B cell (primary cell): ENCODE data around the gene HES1. TPM values are rescaled to one million over a fixed set of nuclear protein-coding genes. Genes with fewer than 3 reads are reported as not detected.

Source experiments
- ATAC-seq: fragments of 200-7000 bp; cut with Tn5 transposase; one replicate; pipeline ENCODE4 v1.10.0; 2021; ENCODE audit warnings: low read depth, mild to moderate bottlenecking, moderate number of reproducible peaks, moderate library complexity
- CTCF ChIA-PET: fragments of 350-600 bp; sonication (Branson Sonifier 250); formaldehyde crosslinking; loops from one replicate; lab custom pipeline; 2021; ENCODE audit warnings: antibody characterized with exemption, inconsistent platforms; lab: Charles Lee
- POLR2A ChIA-PET: fragments of 350-600 bp; sonication (Branson Sonifier 250); formaldehyde crosslinking; loops from one replicate; lab custom pipeline; 2021; ENCODE audit warnings: antibody characterized with exemption; lab: Charles Lee
- DNase-seq: peaks from one replicate; pipeline ENCODE4 v3.0.0; 2013
- H2AFZ ChIP-seq: 2 replicates; pipeline ENCODE4 v1.6.1; 2012; ENCODE audit warnings: mild to moderate bottlenecking, low read depth, low read length; ENCODE audit not compliant: insufficient read depth, poor library complexity, severe bottlenecking
- H3K27ac ChIP-seq, 2 donors: 1 replicate in 1 of 2; 2 replicates in 1 of 2; pipeline ENCODE4 v1.5.1; 2012 to 2013; ENCODE audit warnings: low read length in 2 of 2, mild to moderate bottlenecking in 2 of 2, moderate library complexity in 1 of 2
- H3K27me3 ChIP-seq, 4 experiments: fragments of 200-600 bp in 1 of 4; sonication (generic) in 1 of 4; replicated peaks in 1 of 4; 1 replicate in 2 of 4; 2 replicates in 2 of 4; pipeline versions ENCODE4 v1.6.1 to v1.7.0; 2013 to 2016; ENCODE audit warnings: low read length in 3 of 4, mild to moderate bottlenecking in 2 of 4, mixed read lengths in 1 of 4, moderate library complexity in 1 of 4; ENCODE audit not compliant: insufficient read depth in 4 of 4, control insufficient read depth in 3 of 4; ENCODE audit errors: control extremely low read depth in 1 of 4
- H3K36me3 ChIP-seq, 2 experiments: replicated peaks in 1 of 2; 1 replicate in 1 of 2; 2 replicates in 1 of 2; pipeline versions ENCODE4 v1.6.1 to v1.7.1; 2013; ENCODE audit warnings: low read length in 1 of 2; ENCODE audit not compliant: insufficient read depth in 2 of 2, control insufficient read depth in 1 of 2; ENCODE audit errors: control extremely low read depth in 1 of 2, extremely low read depth in 1 of 2
- H3K4me1 ChIP-seq, 2 donors: fragments of 200-600 bp in 1 of 2; sonication (generic) in 1 of 2; 1 replicate in 1 of 2; 2 replicates in 1 of 2; pipeline versions ENCODE4 v1.5.1 to v1.6.1; 2013 to 2017; ENCODE audit warnings: low read length in 2 of 2; ENCODE audit not compliant: control insufficient read depth in 2 of 2, insufficient read depth in 2 of 2
- H3K4me2 ChIP-seq: replicated peaks from 2 replicates; pipeline ENCODE3; 2012; ENCODE audit warnings: mild to moderate bottlenecking, low read depth, low read length; ENCODE audit not compliant: poor library complexity, severe bottlenecking
- H3K4me3 ChIP-seq, 5 experiments: fragments of 200-600 bp in 1 of 5; sonication (generic) in 1 of 5; 1 replicate in 3 of 5; 2 replicates in 2 of 5; pipeline versions ENCODE4 v1.5.1 to v1.7.0; 2011 to 2016; ENCODE audit warnings: low read length in 4 of 5, mild to moderate bottlenecking in 4 of 5, low read depth in 2 of 5, control low read depth in 1 of 5, moderate library complexity in 1 of 5; ENCODE audit not compliant: insufficient read depth in 1 of 5; ENCODE audit errors: control extremely low read depth in 1 of 5, extremely low read depth in 1 of 5
- H3K79me2 ChIP-seq: fragments of 200-600 bp; sonication (generic); one replicate; pipeline ENCODE4 v1.6.0; 2016; ENCODE audit warnings: low read length; ENCODE audit not compliant: control insufficient read depth, insufficient read depth
- H3K9ac ChIP-seq: fragments of 200-600 bp; sonication (generic); 2 replicates; pipeline ENCODE4 v1.6.1; 2017; ENCODE audit warnings: mild to moderate bottlenecking, low read length, moderate library complexity
- H3K9me3 ChIP-seq, 3 donors: one replicate each; pipeline versions ENCODE4 v1.6.1 to v1.7.1; 2013; ENCODE audit warnings: low read length in 2 of 3; ENCODE audit not compliant: control insufficient read depth in 2 of 3, insufficient read depth in 1 of 3; ENCODE audit errors: control extremely low read depth in 1 of 3
- H4K20me1 ChIP-seq: 2 replicates; pipeline ENCODE4 v1.6.0; 2012; ENCODE audit warnings: mild to moderate bottlenecking, low read length; ENCODE audit not compliant: insufficient read depth, control insufficient read depth, poor library complexity, severe bottlenecking
- H3K27ac Mint-ChIP-seq: one replicate; pipeline ENCODE4 v1.8.0; 2021; ENCODE audit warnings: mixed read lengths
- H3K27me3 Mint-ChIP-seq: one replicate; pipeline ENCODE4 v1.8.0; 2021; ENCODE audit warnings: mixed read lengths
- H3K4me1 Mint-ChIP-seq: one replicate; pipeline ENCODE4 v1.8.0; 2021; ENCODE audit warnings: mixed read lengths
- H3K4me3 Mint-ChIP-seq: one replicate; pipeline ENCODE4 v1.8.0; 2021; ENCODE audit warnings: mixed read lengths
- H3K9me3 Mint-ChIP-seq: one replicate; pipeline ENCODE4 v1.8.0; 2022; ENCODE audit warnings: mixed read lengths; ENCODE audit not compliant: insufficient read depth
- EZH2 ChIP-seq: IDR thresholded peaks from 2 replicates; pipeline ENCODE4 v1.6.1; 2012; ENCODE audit warnings: borderline replicate concordance, low read depth, mild to moderate bottlenecking, moderate library complexity, low read length; ENCODE audit not compliant: insufficient read depth, poor library complexity, severe bottlenecking
- WGBS: methylation state at CpG from one replicate; pipeline ENCODE4 v1.1.5; 2013; ENCODE audit warnings: missing lambda C conversion rate; ENCODE audit not compliant: insufficient coverage; 5-methylcytosine and 5-hydroxymethylcytosine counted together
- intact Hi-C: fragments of 100-400 bp; cut with micrococcal nuclease; formaldehyde crosslinking; loops from one replicate; pipeline ENCODE4 v1.10.0; 2022
- polyA plus RNA-seq: library from polyadenylated mRNA; depleted of rRNA; stranded (reverse); fragments of >200 nt; gene quantifications from 2 replicates; pipeline ENCODE4 v1.2.3, GENCODE V29; 2012
- small RNA-seq: library from RNA; depleted of rRNA; stranded (forward); fragments of <200 nt; gene quantifications from one replicate; pipeline ENCODE3, GENCODE V24; 2012; ENCODE audit warnings: low replicate concordance, low read depth; ENCODE audit not compliant: insufficient read length
- total RNA-seq, 2 donors: library from RNA; stranded (reverse); fragments of 120-200 nt in 1 of 2; gene quantifications; 1 replicate in 1 of 2; 2 replicates in 1 of 2; pipeline versions ENCODE4 v1.2.3 to v1.2.4, GENCODE V29; 2013 to 2022
- TF ChIP-seq, protein P1 (sequence below): fragments of 200-600 bp; IDR thresholded peaks from one replicate; pipeline ENCODE4 v1.8.0; 2022; ENCODE audit warnings: antibody characterized with exemption, mild to moderate bottlenecking

The HES1 gene
- total and polyA plus RNA-seq, 2 donors (not counting 1 experiment from before 2014, with no cell fraction given) = 2.4 to 60.3 TPM

DNA sequence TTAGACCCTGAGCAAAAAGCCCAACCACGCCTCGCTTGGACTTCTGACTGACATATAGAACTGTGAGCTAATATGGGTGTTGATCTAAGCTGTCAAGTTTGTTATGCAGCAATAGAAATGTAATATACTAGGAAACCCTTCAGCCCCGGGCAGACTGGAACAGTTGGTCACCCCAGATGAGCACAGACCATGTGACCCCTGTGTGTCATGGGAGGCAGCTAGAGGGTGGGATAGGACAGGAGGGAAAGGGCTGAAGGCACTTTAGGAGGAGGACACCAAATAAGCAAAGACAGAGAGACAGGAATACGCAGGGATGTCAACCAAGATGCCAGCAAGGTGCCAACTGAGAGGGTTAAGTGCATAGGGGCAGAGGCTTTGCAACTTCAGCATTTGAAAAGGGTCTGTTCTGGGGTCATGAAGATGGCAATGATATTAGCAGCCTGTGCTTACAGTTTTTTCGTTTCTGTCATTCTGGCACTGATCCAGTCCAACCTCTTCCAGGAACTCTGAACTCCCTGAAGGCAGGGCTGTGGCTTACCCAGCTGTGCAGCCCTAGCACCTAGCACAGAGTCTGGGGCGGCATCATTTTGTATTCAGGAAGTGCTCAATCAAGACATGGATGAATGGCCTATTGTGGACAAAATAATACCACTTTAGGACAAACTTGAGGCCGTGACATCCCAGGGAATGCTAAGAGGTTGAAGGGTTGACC lies 51.4 kb downstream of the HES1 start:
- H3K36me3 ChIP-seq = no peaks in the 10 kb centered on the region
- TF ChIP-seq EZH2 = no peak
- TF ChIP-seq, protein P1, sequence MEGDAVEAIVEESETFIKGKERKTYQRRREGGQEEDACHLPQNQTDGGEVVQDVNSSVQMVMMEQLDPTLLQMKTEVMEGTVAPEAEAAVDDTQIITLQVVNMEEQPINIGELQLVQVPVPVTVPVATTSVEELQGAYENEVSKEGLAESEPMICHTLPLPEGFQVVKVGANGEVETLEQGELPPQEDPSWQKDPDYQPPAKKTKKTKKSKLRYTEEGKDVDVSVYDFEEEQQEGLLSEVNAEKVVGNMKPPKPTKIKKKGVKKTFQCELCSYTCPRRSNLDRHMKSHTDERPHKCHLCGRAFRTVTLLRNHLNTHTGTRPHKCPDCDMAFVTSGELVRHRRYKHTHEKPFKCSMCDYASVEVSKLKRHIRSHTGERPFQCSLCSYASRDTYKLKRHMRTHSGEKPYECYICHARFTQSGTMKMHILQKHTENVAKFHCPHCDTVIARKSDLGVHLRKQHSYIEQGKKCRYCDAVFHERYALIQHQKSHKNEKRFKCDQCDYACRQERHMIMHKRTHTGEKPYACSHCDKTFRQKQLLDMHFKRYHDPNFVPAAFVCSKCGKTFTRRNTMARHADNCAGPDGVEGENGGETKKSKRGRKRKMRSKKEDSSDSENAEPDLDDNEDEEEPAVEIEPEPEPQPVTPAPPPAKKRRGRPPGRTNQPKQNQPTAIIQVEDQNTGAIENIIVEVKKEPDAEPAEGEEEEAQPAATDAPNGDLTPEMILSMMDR = no peak
- ChIA-PET POLR2A (no interaction called here), CTCF (no interaction called here)
- H2AFZ ChIP-seq = no peak overlapping the region
- DNase-seq (no peak), ATAC-seq (no peak)
- peaks cover 4% of the 10 kb centered on the region for H3K27me3 Mint-ChIP-seq
- no peak overlapping the region for H3K4me2 ChIP-seq
- H3K4me1 Mint-ChIP-seq = no peaks in the 10 kb centered on the region
- 65% methylated on average over 7 of the region's 7 CpGs for WGBS
- no peak overlapping the region for H3K27ac Mint-ChIP-seq
- no peak overlapping the region for H3K4me3 Mint-ChIP-seq
- peaks cover 0 to 10% (median 2%) of the 10 kb centered on the region in 4 experiments for H3K27me3 ChIP-seq
- no peak overlapping the region for H3K4me3 ChIP-seq
- no peaks in the 10 kb centered on the region for H3K79me2 ChIP-seq
- H4K20me1 ChIP-seq = no peaks in the 10 kb centered on the region
- peaks cover 0 to 7% (median 0%) of the 10 kb centered on the region in 3 donors for H3K9me3 ChIP-seq
- no peaks in the 10 kb centered on the region for H3K4me1 ChIP-seq
- no peak overlapping the region for H3K9ac ChIP-seq
- H3K27ac ChIP-seq = no peak overlapping the region
- intact Hi-C loops = no loop called here
- no peaks in the 10 kb centered on the region for H3K9me3 Mint-ChIP-seq

Small RNAs within 50 kb of the gene (small RNA-seq; reads per million reads assigned to genes)
- not detected for gene RN7SL215P

Other genes starting within 250 kb of the HES1 start
- not detected in 2 replicates for gene CPN2, start 215.2 kb downstream of the HES1 start, total RNA-seq
- gene CPN2, start 215.2 kb downstream of the HES1 start, polyA plus RNA-seq = not detected in 2 replicates
- gene LRRC15, start 233.6 kb downstream of the HES1 start, total RNA-seq = not detected in 2 replicates
- not detected in 2 replicates for gene LRRC15, start 233.6 kb downstream of the HES1 start, polyA plus RNA-seq